ENCODE measurements around the gene SLC6A18. TPM values are rescaled to one million over a fixed set of nuclear protein-coding genes. Genes with fewer than 3 reads are reported as not detected.

SLC6A18 gene
- total and polyA plus RNA-seq, 2 of the 4 experiments (the other 2 are of a cell fraction), result not detected

GRCh38 chr5:1208221-1208742 lies 16.9 kb upstream of the SLC6A18 start:
- Histone ChIP-seq H3K4ac (ENCODE audit: low read depth, low read length) (no peak overlapping the region), H3K56ac (ENCODE audit: extremely low read depth, insufficient read depth, low read length) (no peak overlapping the region), H3K36me3 (ENCODE audit: control insufficient read depth, insufficient read depth, low read length) (no peaks in the 10 kb centered on the region), H4K91ac (ENCODE audit: insufficient read depth, low read depth, low read length) (no peak overlapping the region), H2AK5ac (ENCODE audit: low read depth, low read length) (no peak overlapping the region), H3K23ac (ENCODE audit: low read depth, low read length) (no peak overlapping the region), H3K9ac (ENCODE audit: low read depth, low read length) (no peak overlapping the region), H4K8ac (ENCODE audit: low read depth in 2 of 2, low read length in 2 of 2) (no peak overlapping the region), H3K79me1 (ENCODE audit: low read depth in 1 of 2, low read length in 2 of 2) (no peaks in the 10 kb centered on the region), H3K9me1 (ENCODE audit: insufficient read depth, low read length) (peaks cover 6% of the 10 kb centered on the region; the same call in 1 of the 2 replicates), H2BK5ac (ENCODE audit: low read depth, low read length, poor library complexity, severe bottlenecking) (no peak overlapping the region), H4K5ac (ENCODE audit: low read depth, low read length) (no peak overlapping the region), H3K4me3 (ENCODE audit: insufficient read depth, low read depth, low read length) (no peak overlapping the region), H3K27ac (ENCODE audit: insufficient read depth, low read length) (no peak overlapping the region), H2BK20ac (ENCODE audit: low read depth, low read length) (no peak overlapping the region), H2AK9ac (replicated peaks; ENCODE audit: low read depth, low read length, poor library complexity) (no peak overlapping the region), H2AFZ (replicated peaks; ENCODE audit: low read length, poor library complexity) (no peak overlapping the region), H3K14ac (replicated peaks; ENCODE audit: low read depth, low read length) (no peak overlapping the region), H4K20me1 (ENCODE audit: insufficient read depth, low read length) (no peaks in the 10 kb centered on the region; the same call in 1 of the 2 replicates), H3K18ac (ENCODE audit: low read depth, low read length) (no peak overlapping the region), H2BK120ac (ENCODE audit: low read depth, low read length) (no peak overlapping the region), H3K27me3 (ENCODE audit: control insufficient read depth, insufficient read depth, low read length) (peaks cover 28% of the 10 kb centered on the region; the same call in 1 of the 2 replicates), H2BK15ac (ENCODE audit: low read depth, low read length) (no peak overlapping the region), H3K4me1 (ENCODE audit: control insufficient read depth, insufficient read depth, low read length) (peaks cover 3% of the 10 kb centered on the region; the same call in 1 of the 2 replicates), H3K9me3 (ENCODE audit: control insufficient read depth, insufficient read depth, low read length) (no peaks in the 10 kb centered on the region), H3K4me2 (ENCODE audit: low read depth, low read length) (no peak overlapping the region)
- dilution Hi-C loops (cut with HindIII; ENCODE audit: low sequenced_read_pairs, unreplicated experiment), result no loop called here
- DNase-seq (no peak), ATAC-seq (ENCODE audit: low read depth) (no peak)
- CTCF ChIA-PET, result interaction anchor here (0.5 to 0.7 kb wide), 2 partner anchors 282 to 780 kb away, joined by 3 read pairs; no protein-coding TSS in a partner anchor
- POLR2A ChIA-PET (ENCODE audit: unreplicated experiment), result no interaction called here
- 34% methylated on average over 6 of the region's 17 CpGs; no CpG with 5 or more reads in 1 of the 2 experiments for WGBS, 2 experiments (ENCODE audit: extremely low coverage in 2 of 2, insufficient read length in 1 of 2)
- in situ Hi-C loops (cut with MboI; ENCODE audit: low sequenced_read_pairs), result no loop called here
- no TSS peak for BruUV-seq (replicated peaks)
- intact Hi-C loops (cut with micrococcal nuclease), result loop anchor here (2.0 kb wide), 1 partner anchor 433 kb away; no protein-coding TSS in a partner anchor
- TF ChIP-seq POLR2A (IDR thresholded peaks at IDR 0.05; ENCODE audit: low read depth, low read length), result no peak
